H1 (cell line): ENCODE data around the gene PCYT2. TPM values are rescaled to one million over a fixed set of nuclear protein-coding genes. Genes with fewer than 3 reads are reported as not detected.

Experiments
- CTCF ChIA-PET: fragments of 300-600 bp; sonication (Branson Sonifier 250); formaldehyde crosslinking; loops from one replicate; lab custom pipeline; 2021; ENCODE audit not compliant: partially characterized antibody; lab: Charles Lee
- POLR2A ChIA-PET: fragments of 300-600 bp; sonication (Branson Sonifier 250); formaldehyde crosslinking; loops from one replicate; lab custom pipeline; 2021; ENCODE audit warnings: inconsistent platforms; ENCODE audit not compliant: partially characterized antibody; lab: Charles Lee
- DNase-seq, 2 experiments: peaks; one replicate each; pipeline versions ENCODE4 v3.0.0 to v3.0.0-alpha.2; 2010 to 2022; ENCODE audit warnings: low spot score in 2 of 2, low read depth in 1 of 2, mixed read lengths in 1 of 2
- FAIRE-seq: peaks from 2 replicates; lab custom pipeline; 2011; peaks lifted over from hg19 to GRCh38; lab: Jason Lieb, UNC
- H2AFZ ChIP-seq: 2 replicates; pipeline ENCODE4 v1.8.1; 2012; ENCODE audit warnings: low read length, inconsistent platforms
- H2AK5ac ChIP-seq: 2 replicates; pipeline ENCODE4 v1.6.1; 2013; ENCODE audit warnings: low read depth, low read length
- H2BK120ac ChIP-seq: replicated peaks from 2 replicates; pipeline ENCODE3; 2013; ENCODE audit warnings: low read depth, low read length, inconsistent platforms
- H2BK12ac ChIP-seq: 2 replicates; pipeline ENCODE4 v1.6.1; 2013; ENCODE audit warnings: low read depth, low read length
- H2BK15ac ChIP-seq: 2 replicates; pipeline ENCODE4 v1.6.1; 2013; ENCODE audit warnings: low read length
- H2BK20ac ChIP-seq: 2 replicates; pipeline ENCODE4 v1.6.1; 2013; ENCODE audit warnings: low read length
- H2BK5ac ChIP-seq: 2 replicates; pipeline ENCODE4 v1.6.1; 2013; ENCODE audit warnings: low read depth, low read length
- H3K14ac ChIP-seq: 2 replicates; pipeline ENCODE4 v1.6.1; 2013; ENCODE audit warnings: inconsistent platforms; ENCODE audit not compliant: insufficient read length
- H3K18ac ChIP-seq: 2 replicates; pipeline ENCODE4 v1.6.1; 2013; ENCODE audit warnings: low read length; ENCODE audit errors: extremely low read depth
- H3K23ac ChIP-seq: 2 replicates; pipeline ENCODE4 v1.6.1; 2013; ENCODE audit warnings: inconsistent platforms; ENCODE audit not compliant: insufficient read length
- H3K23me2 ChIP-seq: 2 replicates; pipeline ENCODE4 v1.6.1; 2013; ENCODE audit warnings: low read depth, low read length
- H3K27ac ChIP-seq: 2 replicates; pipeline ENCODE4 v1.6.1; 2011; ENCODE audit warnings: low read depth, low read length, inconsistent platforms
- H3K27me3 ChIP-seq, 4 experiments: replicated peaks in 1 of 4; 1 replicate in 1 of 4; 2 replicates in 3 of 4; pipeline versions ENCODE4 v1.6.1 to v1.8.1; 2011 to 2013; ENCODE audit warnings: low read length in 3 of 4, mild to moderate bottlenecking in 3 of 4, inconsistent platforms in 2 of 4, mixed read lengths in 2 of 4, moderate library complexity in 1 of 4; ENCODE audit not compliant: control insufficient read depth in 3 of 4, insufficient read depth in 3 of 4; ENCODE audit errors: extremely low read depth in 1 of 4
- H3K36me3 ChIP-seq, 4 experiments: 2 replicates each; pipeline versions ENCODE4 v1.6.1 to v1.8.1; 2011 to 2013; ENCODE audit warnings: mild to moderate bottlenecking in 4 of 4, low read length in 3 of 4, moderate library complexity in 2 of 4, control low read depth in 1 of 4, inconsistent platforms in 1 of 4; ENCODE audit not compliant: insufficient read depth in 4 of 4, control insufficient read depth in 2 of 4
- H3K4ac ChIP-seq: replicated peaks from 2 replicates; pipeline ENCODE3; 2013; ENCODE audit warnings: low read length, low read depth, mixed read lengths, inconsistent platforms; ENCODE audit not compliant: insufficient read length
- H3K4me1 ChIP-seq, 4 experiments: replicated peaks in 1 of 4; 1 replicate in 1 of 4; 2 replicates in 3 of 4; pipeline versions ENCODE4 v1.6.1 to v1.8.1; 2011 to 2013; ENCODE audit warnings: low read length in 3 of 4, inconsistent platforms in 2 of 4, mixed read lengths in 1 of 4; ENCODE audit not compliant: insufficient read depth in 4 of 4, control insufficient read depth in 3 of 4
- H3K4me2 ChIP-seq, 2 experiments: 2 replicates each; pipeline versions ENCODE4 v1.6.1 to v1.8.1; 2011 to 2013; ENCODE audit warnings: low read depth in 2 of 2, low read length in 2 of 2, control low read depth in 1 of 2, inconsistent platforms in 1 of 2, mild to moderate bottlenecking in 1 of 2; ENCODE audit not compliant: insufficient read depth in 1 of 2
- H3K4me3 ChIP-seq, 4 experiments: fragments of 200-600, 300-600 bp in 1 of 4; sonication (generic), shearing (Covaris generic), sonication (Bioruptor Twin) in 1 of 4; 2 replicates each; pipeline versions ENCODE4 v1.5.1 to v1.8.1; 2011 to 2016; ENCODE audit warnings: low read length in 4 of 4, low read depth in 3 of 4, control low read depth in 2 of 4, inconsistent platforms in 2 of 4, mild to moderate bottlenecking in 2 of 4, mixed read lengths in 1 of 4, moderate library complexity in 1 of 4; ENCODE audit not compliant: insufficient read depth in 2 of 4; ENCODE audit errors: extremely low read depth in 1 of 4
- H3K56ac ChIP-seq: replicated peaks from 2 replicates; pipeline ENCODE3; 2013; ENCODE audit warnings: low read depth, mild to moderate bottlenecking, mixed read lengths, low read length, inconsistent platforms; ENCODE audit not compliant: insufficient read length
- H3K79me1 ChIP-seq: 2 replicates; pipeline ENCODE4 v1.6.1; 2013; ENCODE audit warnings: low read depth, low read length, control low read depth
- H3K79me2 ChIP-seq, 2 experiments: 2 replicates each; pipeline versions ENCODE4 v1.6.1 to v1.8.1; 2012 to 2013; ENCODE audit warnings: low read length in 2 of 2, mild to moderate bottlenecking in 2 of 2, inconsistent platforms in 1 of 2; ENCODE audit not compliant: insufficient read depth in 2 of 2, control insufficient read depth in 1 of 2
- H3K9ac ChIP-seq, 4 experiments: replicated peaks in 1 of 4; 1 replicate in 1 of 4; 2 replicates in 3 of 4; pipeline versions ENCODE4 v1.6.1 to v1.8.1; 2011 to 2013; ENCODE audit warnings: low read depth in 3 of 4, low read length in 3 of 4, control low read depth in 2 of 4, mild to moderate bottlenecking in 2 of 4, moderate library complexity in 2 of 4, inconsistent platforms in 1 of 4; ENCODE audit errors: extremely low read depth in 1 of 4
- H3K9me3 ChIP-seq, 2 experiments: 2 replicates each; pipeline versions ENCODE4 v1.6.1 to v1.8.1; 2012 to 2013; ENCODE audit warnings: mild to moderate bottlenecking in 2 of 2, moderate library complexity in 2 of 2, control low read depth in 1 of 2, inconsistent platforms in 1 of 2, low read depth in 1 of 2, low read length in 1 of 2, mixed read lengths in 1 of 2; ENCODE audit not compliant: insufficient read depth in 2 of 2
- H4K20me1 ChIP-seq, 2 experiments: replicated peaks in 1 of 2; 2 replicates each; pipeline versions ENCODE3 to v1.8.1; 2011 to 2013; ENCODE audit warnings: inconsistent platforms in 2 of 2, low read length in 2 of 2, mild to moderate bottlenecking in 1 of 2; ENCODE audit not compliant: insufficient read depth in 2 of 2, control insufficient read depth in 1 of 2
- H4K5ac ChIP-seq: 2 replicates; pipeline ENCODE4 v1.6.1; 2013; ENCODE audit warnings: low read length, low read depth, mixed read lengths, inconsistent platforms; ENCODE audit not compliant: insufficient read length
- H4K8ac ChIP-seq: 2 replicates; pipeline ENCODE4 v1.8.0; 2013; ENCODE audit warnings: mild to moderate bottlenecking, moderate library complexity, low read length, inconsistent platforms; ENCODE audit not compliant: insufficient read depth; ENCODE audit errors: extremely low read depth
- H4K91ac ChIP-seq: replicated peaks from 2 replicates; pipeline ENCODE3; 2013; ENCODE audit warnings: low read length, mixed read lengths, inconsistent platforms; ENCODE audit not compliant: insufficient read length
- BRCA1 ChIP-seq: IDR thresholded peaks from 2 replicates; pipeline ENCODE4 v1.6.1; 2012; ENCODE audit warnings: low read depth, low read length, improper control_type of control experiment
- CHD1 ChIP-seq: IDR thresholded peaks from 2 replicates; pipeline ENCODE4 v1.6.1; 2012; ENCODE audit warnings: low read depth, low read length, improper control_type of control experiment
- CREB1 ChIP-seq: IDR thresholded peaks from 2 replicates; pipeline ENCODE4 v1.6.1; 2012; ENCODE audit warnings: inconsistent platforms
- CTCF ChIP-seq, 3 experiments: IDR thresholded peaks; 1 replicate in 2 of 3; 2 replicates in 1 of 3; pipeline versions ENCODE4 v1.5.1 to v1.6.1; 2011; ENCODE audit warnings: low read length in 3 of 3, mild to moderate bottlenecking in 3 of 3, inconsistent platforms in 2 of 3, low read depth in 1 of 3, moderate library complexity in 1 of 3; ENCODE audit not compliant: insufficient read depth in 1 of 3; ENCODE audit errors: control extremely low read depth in 1 of 3
- KDM1A ChIP-seq: fragments of 200-600, 300-600 bp; sonication (generic); IDR thresholded peaks from 2 replicates; pipeline ENCODE4 v1.7.1; 2016; ENCODE audit warnings: mild to moderate bottlenecking, low read length, borderline replicate concordance
- NANOG ChIP-seq: IDR thresholded peaks from 2 replicates; pipeline ENCODE4 v1.6.1; 2011; ENCODE audit warnings: low read length, low read depth, mild to moderate bottlenecking, inconsistent platforms; ENCODE audit not compliant: insufficient read depth, poor library complexity, severe bottlenecking
- RXRA ChIP-seq: IDR thresholded peaks from 2 replicates; pipeline ENCODE4 v1.6.1; 2011; ENCODE audit warnings: low read depth, mild to moderate bottlenecking, low read length, moderate library complexity; ENCODE audit not compliant: insufficient read depth
- TAF7 ChIP-seq: optimal IDR thresholded peaks from 2 replicates; pipeline ENCODE3; 2011; ENCODE audit warnings: low read depth, mild to moderate bottlenecking, inconsistent platforms, low read length, moderate library complexity, borderline replicate concordance
- USF2 ChIP-seq: IDR thresholded peaks from 2 replicates; pipeline ENCODE4 v1.6.1; 2011; ENCODE audit warnings: low read length, improper control_type of control experiment
- YY1 ChIP-seq: IDR thresholded peaks from 2 replicates; pipeline ENCODE4 v1.6.1; 2011; ENCODE audit warnings: low read depth, mild to moderate bottlenecking, low read length
- WGBS, 2 experiments: shearing (Covaris generic) in 1 of 2; methylation state at CpG; one replicate each; pipeline versions ENCODE4 v1.1.6 to v1.1.7; 2013 to 2015; ENCODE audit warnings: low lambda C conversion rate in 2 of 2, mixed read lengths in 2 of 2, inconsistent platforms in 1 of 2, low coverage in 1 of 2, missing lambda C conversion rate in 1 of 2; ENCODE audit not compliant: insufficient replicate concordance in 2 of 2, insufficient coverage in 1 of 2, insufficient read length in 1 of 2; ENCODE audit errors: extremely low coverage in 1 of 2, missing lambda C conversion rate in 1 of 2; 5-methylcytosine and 5-hydroxymethylcytosine counted together
- polyA plus RNA-seq, 7 experiments: library from polyadenylated mRNA; depleted of rRNA in 3 of 7; stranded (reverse) in 5 of 7; unstranded in 2 of 7; fragments of >200 nt in 5 of 7; fragments of 200-250 nt in 2 of 7; gene quantifications; 1 replicate in 5 of 7; 2 replicates in 1 of 7; 4 replicates in 1 of 7; pipeline versions ENCODE4 v1.2.1 to v1.2.3, GENCODE V29; 2011 to 2013; ENCODE audit warnings: missing spikeins in 2 of 7, mixed read lengths in 2 of 7
- total RNA-seq: library from RNA; stranded (reverse); fragmentation: NEBNext Ultra II Directional; extraction: Animal tissue kit (Norgen Biotek cat#: 25700); gene quantifications from 2 replicates; pipeline ENCODE4 v1.2.1, GENCODE V29; 2021

The PCYT2 gene
- total and polyA plus RNA-seq, 2 of the 8 experiments (the other 6 are each of a cell fraction or from before 2014, with no cell fraction given): 29.9 to 31.3 TPM

DNA sequence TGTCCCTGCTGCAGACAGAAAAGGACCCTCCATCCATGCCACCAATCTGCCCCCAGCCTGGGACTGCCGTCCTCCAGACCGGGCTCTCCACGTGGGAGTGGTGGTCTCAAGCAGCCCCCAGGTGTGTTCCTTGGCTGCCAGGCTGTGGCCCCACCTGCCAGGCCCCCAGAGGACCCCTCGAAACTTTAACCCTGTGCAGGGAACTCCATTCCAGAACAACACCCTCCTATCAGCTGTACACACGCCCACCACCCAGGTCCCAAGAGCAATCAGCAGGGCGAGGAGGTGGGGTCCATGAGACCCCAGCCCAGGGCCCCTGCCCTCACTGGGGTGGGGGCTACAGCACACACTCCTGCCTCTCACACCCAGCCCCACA lies 24.5 kb upstream of the PCYT2 start:
- no peak overlapping the region for H4K5ac ChIP-seq
- no peak overlapping the region for H2AK5ac ChIP-seq
- no peak overlapping the region for H2BK120ac ChIP-seq
- ChIA-PET CTCF (interaction anchor here (2.0 kb wide), 1 partner anchor 66 kb away, joined by 8 read pairs; no protein-coding TSS in a partner anchor), POLR2A (interaction anchor here (0.6 to 14.6 kb wide), 8 partner anchors 9 to 66 kb away, joined by 3 to 150 read pairs (median 6); partner anchors contain the start of genes MAFG, NOTUM, PCYT2 and SIRT7)
- H3K23me2 ChIP-seq: no peaks in the 10 kb centered on the region; the same call in 1 of the 2 replicates
- no peaks in the 10 kb centered on the region for H3K9me3 ChIP-seq
- no peak overlapping the region for H3K27ac ChIP-seq
- no peak overlapping the region for H3K4ac ChIP-seq
- peaks cover 7 to 17% of the 10 kb centered on the region in 2 experiments for H4K20me1 ChIP-seq
- no peak overlapping the region for H2BK20ac ChIP-seq
- peaks cover 0 to 4% (median 1%) of the 10 kb centered on the region in 4 experiments; a peak in 3 of 7 replicates for H3K4me1 ChIP-seq
- DNase-seq (no peak), FAIRE-seq (no peak)
- no peaks in the 10 kb centered on the region for H3K79me1 ChIP-seq
- peak overlapping the region in 2 of 4 experiments; percentile 12 to 91; a peak in 2 of 8 replicates for H3K4me3 ChIP-seq
- no peak overlapping the region for H2BK12ac ChIP-seq
- no peak overlapping the region for H3K23ac ChIP-seq
- H3K9ac ChIP-seq: no peak overlapping the region
- no peaks in the 10 kb centered on the region; a peak in 1 of 4 replicates for H3K79me2 ChIP-seq
- H2BK5ac ChIP-seq: no peak overlapping the region; the same call in 1 of the 2 replicates
- H4K91ac ChIP-seq: no peak overlapping the region
- 100% methylated on average over 5 of the region's 6 CpGs; no CpG with 5 or more reads in 1 of the 2 experiments for WGBS, 2 experiments
- peak overlapping the region; percentile 11 to 66; a peak in 2 of 4 replicates for H3K4me2 ChIP-seq
- H3K56ac ChIP-seq: no peak overlapping the region
- H4K8ac ChIP-seq: no peak overlapping the region
- no peak overlapping the region for H3K18ac ChIP-seq
- H3K27me3 ChIP-seq: peaks cover 0 to 3% (median 0%) of the 10 kb centered on the region in 4 experiments; a peak in 1 of 7 replicates
- H3K14ac ChIP-seq: no peak overlapping the region
- H2BK15ac ChIP-seq: no peak overlapping the region
- H3K36me3 ChIP-seq: peaks cover 0 to 25% (median 10%) of the 10 kb centered on the region in 4 experiments; a peak in 5 of 8 replicates
- H2AFZ ChIP-seq: no peak overlapping the region
- TF ChIP-seq CTCF (IDR thresholded peaks at IDR 0.05; ENCODE audit: control extremely low read depth in 1 of 3, insufficient read depth in 1 of 3, low read depth in 1 of 3, low read length in 3 of 3): no peak
- TF ChIP-seq CHD1: no peak
- TF ChIP-seq KDM1A: no peak
- TF ChIP-seq CREB1: no peak
- no peak for TF ChIP-seq YY1
- no peak for TF ChIP-seq USF2
- no peak for TF ChIP-seq BRCA1
- TF ChIP-seq NANOG: no peak
- no peak for TF ChIP-seq TAF7
- no peak for TF ChIP-seq RXRA
